GM19438 (cell line): ENCODE data around the gene AQP1.

Source experiments
- ATAC-seq: cut with Tn5 transposase; IDR thresholded peaks from one replicate; pipeline ENCODE4 v1.9.1; 2021; ENCODE audit warnings: low read depth; ENCODE audit not compliant: unreplicated experiment

Gene AQP1

GRCh38 chr7:30881448-30881847 lies 30.2 kb upstream of the AQP1 start:
- ATAC-seq = no peak

- ATAC-seq = no peak
Observed at GRCh38 chr7:30884881-30885280, 26.8 kb upstream of the AQP1 start.

GRCh38 chr7:30886608-30887011 lies 25.0 kb upstream of the AQP1 start:
- ATAC-seq = no peak

- no peak for ATAC-seq
Observed at GRCh38 chr7:30887464-30887872, 24.2 kb upstream of the AQP1 start.

- ATAC-seq = no peak
Observed at GRCh38 chr7:30888747-30889146, 22.9 kb upstream of the AQP1 start.

- ATAC-seq = no peak
Observed at GRCh38 chr7:30890226-30890625, 21.4 kb upstream of the AQP1 start.

- no peak for ATAC-seq
Observed at GRCh38 chr7:30893357-30893756, 18.3 kb upstream of the AQP1 start.

- no peak for ATAC-seq
Observed at GRCh38 chr7:30894009-30894408, 17.6 kb upstream of the AQP1 start.

- ATAC-seq = no peak
Observed at GRCh38 chr7:30894866-30895605, 16.6 kb upstream of the AQP1 start.

GRCh38 chr7:30896036-30896435 lies 15.6 kb upstream of the AQP1 start:
- ATAC-seq = no peak

GRCh38 chr7:30896783-30897637 lies 14.6 kb upstream of the AQP1 start:
- no peak for ATAC-seq

- no peak for ATAC-seq
Observed at GRCh38 chr7:30897770-30898169, 13.9 kb upstream of the AQP1 start.

- ATAC-seq = no peak
Observed at GRCh38 chr7:30898411-30898810, 13.2 kb upstream of the AQP1 start.

GRCh38 chr7:30899066-30899465 lies 12.6 kb upstream of the AQP1 start:
- ATAC-seq = no peak

GRCh38 chr7:30899630-30900029 lies 12.0 kb upstream of the AQP1 start:
- no peak for ATAC-seq

- ATAC-seq = no peak
Observed at GRCh38 chr7:30900053-30900452, 11.6 kb upstream of the AQP1 start.

- ATAC-seq = no peak
Observed at GRCh38 chr7:30900803-30901362, 10.8 kb upstream of the AQP1 start.

- ATAC-seq = no peak
Observed at GRCh38 chr7:30901856-30902255, 9.8 kb upstream of the AQP1 start.

- no peak for ATAC-seq
Observed at GRCh38 chr7:30902466-30902865, 9.2 kb upstream of the AQP1 start.

- ATAC-seq = no peak
Observed at GRCh38 chr7:30903146-30903545, 8.5 kb upstream of the AQP1 start.

GRCh38 chr7:30904561-30904960 lies 7.1 kb upstream of the AQP1 start:
- ATAC-seq = no peak
